H9 (cell line): Measurements from ENCODE around the gene PCCB. TPM values are rescaled to one million over a fixed set of nuclear protein-coding genes. Genes with fewer than 3 reads are reported as not detected.
A peak's percentile ranks its signal among the peaks of the same experiment; 100 is the strongest.

Experiments used
- DNase-seq: peaks from one replicate; pipeline ENCODE4 v3.0.0-alpha.2; 2017
- H2AFZ ChIP-seq: one replicate; pipeline ENCODE4 v1.6.1; 2013; ENCODE audit warnings: mild to moderate bottlenecking, low read length, control low read depth, moderate library complexity
- H2AK5ac ChIP-seq: 2 replicates; pipeline ENCODE4 v1.6.1; 2013; ENCODE audit warnings: low read length, control low read depth, mixed read lengths; ENCODE audit not compliant: insufficient read length
- H2BK120ac ChIP-seq: one replicate; pipeline ENCODE4 v1.6.1; 2013; ENCODE audit warnings: low read depth, mild to moderate bottlenecking, low read length, control low read depth, inconsistent platforms; ENCODE audit not compliant: poor library complexity, severe bottlenecking
- H2BK12ac ChIP-seq: 2 replicates; pipeline ENCODE4 v1.6.1; 2013; ENCODE audit warnings: low read length, control low read depth, mixed read lengths, low read depth; ENCODE audit not compliant: insufficient read length
- H2BK15ac ChIP-seq: 2 replicates; pipeline ENCODE4 v1.6.1; 2013; ENCODE audit warnings: low read depth, low read length, control low read depth
- H2BK20ac ChIP-seq: one replicate; pipeline ENCODE4 v1.6.1; 2013; ENCODE audit warnings: low read depth, mild to moderate bottlenecking, low read length, control low read depth, inconsistent platforms; ENCODE audit not compliant: poor library complexity, severe bottlenecking
- H2BK5ac ChIP-seq: 2 replicates; pipeline ENCODE4 v1.6.1; 2013; ENCODE audit warnings: low read length, control low read depth, mixed read lengths; ENCODE audit not compliant: insufficient read length
- H3K14ac ChIP-seq: 2 replicates; pipeline ENCODE4 v1.6.1; 2013; ENCODE audit warnings: low read length, control low read depth; ENCODE audit not compliant: insufficient read depth
- H3K18ac ChIP-seq: 2 replicates; pipeline ENCODE4 v1.6.1; 2013; ENCODE audit warnings: low read depth, mild to moderate bottlenecking, mixed read lengths, low read length, control low read depth; ENCODE audit not compliant: insufficient read length
- H3K23ac ChIP-seq: 2 replicates; pipeline ENCODE4 v1.6.1; 2013; ENCODE audit warnings: low read length, control low read depth, mixed read lengths, low read depth; ENCODE audit not compliant: insufficient read length
- H3K23me2 ChIP-seq: 2 replicates; pipeline ENCODE4 v1.6.1; 2013; ENCODE audit warnings: low read depth, mild to moderate bottlenecking, mixed read lengths, low read length, control low read depth; ENCODE audit not compliant: insufficient read length, poor library complexity, severe bottlenecking
- H3K27ac ChIP-seq: 2 replicates; pipeline ENCODE4 v1.5.1; 2013; ENCODE audit warnings: low read length, control low read depth, mixed read lengths, low read depth; ENCODE audit not compliant: insufficient read length
- H3K27me3 ChIP-seq: 2 replicates; pipeline ENCODE4 v1.6.1; 2013; ENCODE audit warnings: low read length, control low read depth, inconsistent platforms; ENCODE audit not compliant: insufficient read depth
- H3K4ac ChIP-seq: 2 replicates; pipeline ENCODE4 v1.6.1; 2013; ENCODE audit warnings: low read depth, mild to moderate bottlenecking, control low read depth, inconsistent platforms, low read length, moderate library complexity
- H3K4me1 ChIP-seq: 2 replicates; pipeline ENCODE4 v1.6.1; 2013; ENCODE audit warnings: low read length, control low read depth, inconsistent platforms; ENCODE audit not compliant: insufficient read depth
- H3K4me2 ChIP-seq: 2 replicates; pipeline ENCODE4 v1.6.1; 2013; ENCODE audit warnings: low read length, control low read depth, mixed read lengths; ENCODE audit not compliant: insufficient read length, insufficient read depth
- H3K56ac ChIP-seq: 2 replicates; pipeline ENCODE4 v1.6.1; 2013; ENCODE audit warnings: low read depth, mild to moderate bottlenecking, mixed read lengths, low read length, control low read depth; ENCODE audit not compliant: insufficient read length
- H3K79me1 ChIP-seq: 2 replicates; pipeline ENCODE4 v1.6.1; 2013; ENCODE audit warnings: low read depth, mild to moderate bottlenecking, moderate library complexity, low read length, control low read depth, inconsistent platforms; ENCODE audit not compliant: insufficient read depth, poor library complexity, severe bottlenecking
- H3K79me2 ChIP-seq: 2 replicates; pipeline ENCODE4 v1.6.1; 2013; ENCODE audit warnings: low read length, control low read depth, inconsistent platforms; ENCODE audit not compliant: insufficient read depth
- H3K9ac ChIP-seq: 2 replicates; pipeline ENCODE4 v1.6.1; 2013; ENCODE audit warnings: low read length, control low read depth, mixed read lengths; ENCODE audit not compliant: insufficient read length; ENCODE audit errors: extremely low read depth
- H3K9me3 ChIP-seq: one replicate; pipeline ENCODE4 v1.6.1; 2013; ENCODE audit warnings: low read depth, low read length, inconsistent platforms; ENCODE audit not compliant: control insufficient read depth
- H3T11ph ChIP-seq: one replicate; pipeline ENCODE4 v1.6.1; 2013; ENCODE audit warnings: mild to moderate bottlenecking, low read length, control low read depth, inconsistent platforms
- H4K20me1 ChIP-seq: one replicate; pipeline ENCODE4 v1.6.1; 2013; ENCODE audit not compliant: control insufficient read depth, insufficient read length, insufficient read depth
- H4K5ac ChIP-seq: 2 replicates; pipeline ENCODE4 v1.6.1; 2013; ENCODE audit warnings: low read depth, mild to moderate bottlenecking, mixed read lengths, low read length, control low read depth; ENCODE audit not compliant: insufficient read length
- H4K8ac ChIP-seq: replicated peaks from 2 replicates; pipeline ENCODE4 v1.6.1; 2013; ENCODE audit warnings: low read length, control low read depth, mixed read lengths, low read depth; ENCODE audit not compliant: insufficient read length
- H4K91ac ChIP-seq: 2 replicates; pipeline ENCODE4 v1.6.1; 2013; ENCODE audit warnings: low read depth, mild to moderate bottlenecking, moderate library complexity, mixed read lengths, low read length, control low read depth; ENCODE audit not compliant: insufficient read length
- H3K27ac Mint-ChIP-seq, 3 experiments: 2 replicates in 2 of 3; 3 replicates in 1 of 3; pipeline ENCODE4 v1.8.0; 2020 to 2021; ENCODE audit warnings: mixed read lengths in 3 of 3, mild to moderate bottlenecking in 1 of 3, moderate library complexity in 1 of 3
- H3K27me3 Mint-ChIP-seq: 2 replicates; pipeline ENCODE4 v1.8.0; 2021; ENCODE audit warnings: low read depth, mild to moderate bottlenecking, moderate library complexity, mixed read lengths
- H3K36me3 Mint-ChIP-seq, 3 experiments: 2 replicates in 2 of 3; 3 replicates in 1 of 3; pipeline ENCODE4 v1.8.0; 2020 to 2021; ENCODE audit warnings: low read depth in 3 of 3, mixed read lengths in 3 of 3; ENCODE audit not compliant: insufficient read depth in 1 of 3
- H3K4me1 Mint-ChIP-seq, 2 experiments: 2 replicates each; pipeline ENCODE4 v1.8.0; 2020; ENCODE audit warnings: mixed read lengths in 2 of 2
- H3K4me3 Mint-ChIP-seq, 2 experiments: 2 replicates in 1 of 2; 3 replicates in 1 of 2; pipeline ENCODE4 v1.8.0; 2020 to 2021; ENCODE audit warnings: mild to moderate bottlenecking in 2 of 2, mixed read lengths in 2 of 2, moderate library complexity in 1 of 2
- H3K9me3 Mint-ChIP-seq, 2 experiments: 2 replicates in 1 of 2; 3 replicates in 1 of 2; pipeline ENCODE4 v1.8.0; 2020; ENCODE audit warnings: mild to moderate bottlenecking in 2 of 2, mixed read lengths in 2 of 2, moderate library complexity in 1 of 2
- CTCF ChIP-seq: fragments of 200-600 bp; sonication (generic); conservative IDR thresholded peaks from 3 replicates; pipeline ENCODE4 v1.8.0; 2021; ENCODE audit warnings: antibody characterized with exemption, mild to moderate bottlenecking
- WGBS: extraction: QIAGEN DNeasy Blood & Tissue Kit; methylation state at CpG from one replicate; pipeline ENCODE4 v1.1.7; 2013; ENCODE audit warnings: missing lambda C conversion rate, low lambda C conversion rate, mixed read lengths; ENCODE audit not compliant: insufficient read length; ENCODE audit errors: extremely low coverage; 5-methylcytosine and 5-hydroxymethylcytosine counted together
- total RNA-seq: library from RNA; stranded (reverse); gene quantifications from 2 replicates; pipeline ENCODE4 v1.2.1, GENCODE V29; 2021

Gene PCCB
- total RNA-seq, 1 experiment from 2014 or later, result 68.9 TPM

GRCh38 chr3:136276049-136276755 lies 26.1 kb downstream of the PCCB start:
- H3K4me1 Mint-ChIP-seq, result peaks cover 35 to 38% of the 10 kb centered on the region in 2 experiments
- no peak overlapping the region for H3K14ac ChIP-seq
- H3K9me3 ChIP-seq, result peaks cover 7% of the 10 kb centered on the region
- no peaks in the 10 kb centered on the region for H3K79me2 ChIP-seq
- no peak overlapping the region for H2BK20ac ChIP-seq
- H3K79me1 ChIP-seq, result no peaks in the 10 kb centered on the region
- H3K27ac Mint-ChIP-seq, result peak overlapping the region in 2 of 3 experiments; percentile 42 to 71; a peak in 2 of 7 replicates
- no peak overlapping the region for H3K56ac ChIP-seq
- peaks cover 6% of the 10 kb centered on the region; the same call in 1 of the 2 replicates for H3K4me1 ChIP-seq
- H2AFZ ChIP-seq, result no peak overlapping the region
- no peak for DNase-seq
- no peak overlapping the region for H4K8ac ChIP-seq
- peaks cover 28 to 29% of the 10 kb centered on the region in 2 experiments for H3K9me3 Mint-ChIP-seq
- H3K4me2 ChIP-seq, result no peak overlapping the region
- H3K4ac ChIP-seq, result no peak overlapping the region
- no peak overlapping the region for H3K27ac ChIP-seq
- no peak overlapping the region for H3T11ph ChIP-seq
- H2BK5ac ChIP-seq, result no peak overlapping the region
- H2BK15ac ChIP-seq, result no peak overlapping the region
- no peak overlapping the region for H3K23ac ChIP-seq
- no peak overlapping the region for H4K91ac ChIP-seq
- H3K36me3 Mint-ChIP-seq, result peaks cover 24 to 45% (median 28%) of the 10 kb centered on the region in 3 experiments
- H3K18ac ChIP-seq, result no peak overlapping the region
- no peak overlapping the region for H3K9ac ChIP-seq
- no peak overlapping the region for H2BK120ac ChIP-seq
- no peak overlapping the region for H2AK5ac ChIP-seq
- H3K4me3 Mint-ChIP-seq, result no peak overlapping the region
- no peak overlapping the region for H2BK12ac ChIP-seq
- no peaks in the 10 kb centered on the region; the same call in 1 of the 2 replicates for H3K27me3 Mint-ChIP-seq
- WGBS, result no CpG with 5 or more reads among the region's 4 CpGs
- H3K23me2 ChIP-seq, result no peaks in the 10 kb centered on the region
- H4K20me1 ChIP-seq, result no peaks in the 10 kb centered on the region
- peak; percentile 52; the same call in 2 of the 3 replicates for TF ChIP-seq CTCF
- no peaks in the 10 kb centered on the region for H3K27me3 ChIP-seq
- H4K5ac ChIP-seq, result no peak overlapping the region
